ENCODE results near the gene CALD1.

CALD1 gene

DNA sequence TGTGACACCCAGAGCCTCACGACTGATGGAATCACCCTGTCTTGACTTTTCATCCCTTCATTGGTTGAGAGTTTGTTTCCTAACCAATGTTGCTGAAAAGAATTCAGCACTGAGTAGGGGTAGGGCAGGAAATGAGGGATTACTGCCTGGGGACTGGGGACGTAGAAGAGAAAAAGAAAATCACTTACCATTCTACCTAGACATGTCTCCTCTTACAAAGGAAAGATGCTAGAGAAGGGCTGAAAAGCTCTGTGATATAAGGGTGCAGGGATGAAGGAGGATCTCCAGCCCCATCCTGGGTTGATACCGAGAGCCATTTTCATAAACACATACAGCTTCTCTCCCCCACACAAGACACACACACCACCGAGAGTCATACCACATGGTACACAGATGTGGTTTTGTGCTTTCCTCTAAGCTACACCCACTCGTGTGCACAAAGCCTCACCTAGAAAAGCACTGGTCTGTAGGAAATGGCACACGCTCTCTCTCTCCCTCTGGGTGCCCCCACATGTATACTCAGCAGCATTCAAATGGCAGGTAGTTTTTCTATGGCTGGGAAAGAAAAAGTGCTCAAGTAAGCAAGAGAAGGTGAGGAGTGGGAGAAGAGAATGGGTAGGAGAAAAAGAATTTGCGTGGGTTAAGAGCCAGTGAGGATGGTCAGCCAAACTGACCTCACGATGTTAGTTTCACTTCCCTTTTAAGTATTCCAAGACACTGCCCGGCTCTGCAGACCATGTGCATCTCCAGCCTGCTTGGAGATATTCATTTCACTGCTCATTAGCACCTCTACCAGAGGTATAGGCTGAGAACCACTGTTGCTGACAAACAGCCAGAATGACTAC lies 85.8 kb downstream of the CALD1 start:
- DNase-seq (ENCODE audit: low read depth), result no peak

DNA sequence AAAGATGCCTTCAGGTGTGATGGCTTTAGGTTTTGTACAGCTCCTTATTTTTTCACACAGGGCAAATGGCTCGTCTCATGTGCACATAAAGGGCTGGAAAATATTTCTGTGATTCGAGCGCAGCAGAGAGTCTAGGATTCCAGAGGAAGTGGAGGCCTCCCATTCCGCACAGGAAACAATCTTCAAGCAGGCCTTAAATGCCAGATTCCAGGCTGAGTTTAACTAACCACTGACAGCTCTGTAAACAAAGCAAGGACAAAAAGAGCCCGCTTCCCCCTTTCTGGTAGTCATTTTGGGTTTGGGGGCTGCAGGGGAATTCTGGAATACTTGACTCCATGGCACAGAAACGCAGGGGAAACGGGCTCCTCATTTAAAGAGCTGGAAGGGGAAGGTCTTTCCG lies 87.2 kb downstream of the CALD1 start:
- DNase-seq (ENCODE audit: low read depth), result no peak

DNA sequence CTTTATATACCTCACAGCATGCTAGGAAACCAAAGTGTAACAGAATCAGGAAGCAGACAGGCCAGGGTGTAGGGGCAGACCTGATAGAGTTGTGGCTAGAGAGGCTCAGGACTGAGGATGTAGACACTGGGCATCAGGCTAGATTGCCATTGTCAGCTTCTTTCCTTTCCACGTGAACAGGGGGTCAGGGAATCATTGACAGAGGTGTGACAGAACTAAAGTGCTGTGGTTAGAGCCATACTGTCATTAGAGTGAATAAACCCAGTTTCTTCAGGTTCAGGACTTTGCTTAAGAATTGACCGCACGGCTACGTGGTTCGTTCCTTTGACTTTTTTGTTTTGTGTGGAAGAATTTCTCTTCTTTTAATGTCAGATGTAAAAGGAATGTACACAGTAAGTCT lies 90.7 kb downstream of the CALD1 start:
- DNase-seq (ENCODE audit: low read depth), result no peak

DNA sequence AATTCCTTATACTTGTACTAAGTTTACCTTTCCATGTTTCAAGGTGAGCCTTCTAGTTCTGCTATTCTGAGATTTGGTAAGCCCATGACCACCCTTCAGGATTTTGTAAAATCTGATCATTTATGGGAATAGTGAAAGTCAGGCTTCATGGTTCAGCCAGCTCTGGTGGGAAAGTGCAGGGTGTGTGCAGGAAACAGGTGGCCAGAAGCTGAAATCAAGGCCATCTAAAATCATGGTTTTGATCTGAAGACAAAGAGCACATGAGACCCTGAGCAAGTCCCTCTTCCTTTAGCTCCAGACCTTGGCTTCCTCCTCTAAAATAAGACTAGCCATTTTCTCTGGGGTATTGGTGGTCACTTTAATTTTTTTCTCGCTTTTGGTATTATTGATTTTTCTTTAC lies 91.3 kb downstream of the CALD1 start:
- DNase-seq (ENCODE audit: low read depth), result no peak

DNA sequence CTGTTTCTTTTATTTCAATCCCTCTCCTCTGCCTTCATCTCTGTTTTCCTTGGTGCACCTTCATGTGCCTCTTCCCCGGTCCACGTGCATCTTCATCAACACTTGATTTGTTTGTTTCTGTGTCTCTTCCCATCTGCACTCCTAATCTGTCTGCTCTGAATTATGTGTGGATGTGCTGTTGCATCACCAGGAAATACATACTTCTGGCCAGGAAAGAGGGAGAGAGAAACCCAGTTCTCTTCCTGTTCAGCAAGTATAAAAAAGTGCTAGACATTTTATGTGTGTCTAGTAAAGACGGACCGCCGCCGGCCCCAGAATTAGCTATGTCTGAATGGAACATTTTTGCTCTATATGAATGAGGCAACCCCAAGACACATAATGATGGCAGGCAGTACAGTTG lies 93.8 kb downstream of the CALD1 start:
- no peak for DNase-seq (ENCODE audit: low read depth)

DNA sequence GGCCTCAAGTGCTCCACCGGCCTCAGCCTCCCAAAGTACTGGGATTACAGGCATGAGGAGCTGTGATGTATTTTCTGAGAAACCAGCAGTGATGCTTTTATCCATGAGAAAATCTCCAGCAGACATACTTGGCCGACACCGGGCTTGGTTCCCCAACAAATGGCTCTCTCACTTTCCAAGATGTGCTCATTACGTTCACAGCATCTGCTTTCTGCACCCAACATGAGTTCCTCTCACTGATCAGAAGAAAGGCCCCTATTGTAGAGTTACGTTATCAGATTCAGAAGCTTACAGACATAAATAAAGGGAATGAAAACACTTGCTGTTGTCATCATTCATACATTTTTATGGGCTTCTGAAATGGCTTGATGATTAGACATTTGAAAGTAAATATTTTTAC lies 95.0 kb downstream of the CALD1 start:
- no peak for DNase-seq (ENCODE audit: low read depth)

DNA sequence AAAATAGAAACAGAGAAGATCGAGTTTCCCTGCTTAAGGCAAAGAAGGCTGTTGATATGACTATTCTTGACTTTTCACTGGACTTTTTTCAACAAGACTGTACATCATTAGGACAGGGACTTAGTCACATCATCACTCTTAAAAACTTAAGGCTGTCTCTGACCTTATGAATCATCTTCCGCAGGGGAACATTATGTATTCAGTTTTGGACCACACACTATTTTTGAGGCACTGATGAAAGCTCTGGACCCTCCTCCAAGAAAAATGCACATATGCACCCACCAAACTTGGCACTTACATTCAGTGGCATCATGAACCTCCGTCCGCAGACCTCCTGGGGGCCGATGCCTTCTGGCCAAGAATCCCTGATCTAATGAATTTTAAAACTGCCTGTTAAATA lies 96.4 kb downstream of the CALD1 start:
- DNase-seq (ENCODE audit: low read depth), result no peak

DNA sequence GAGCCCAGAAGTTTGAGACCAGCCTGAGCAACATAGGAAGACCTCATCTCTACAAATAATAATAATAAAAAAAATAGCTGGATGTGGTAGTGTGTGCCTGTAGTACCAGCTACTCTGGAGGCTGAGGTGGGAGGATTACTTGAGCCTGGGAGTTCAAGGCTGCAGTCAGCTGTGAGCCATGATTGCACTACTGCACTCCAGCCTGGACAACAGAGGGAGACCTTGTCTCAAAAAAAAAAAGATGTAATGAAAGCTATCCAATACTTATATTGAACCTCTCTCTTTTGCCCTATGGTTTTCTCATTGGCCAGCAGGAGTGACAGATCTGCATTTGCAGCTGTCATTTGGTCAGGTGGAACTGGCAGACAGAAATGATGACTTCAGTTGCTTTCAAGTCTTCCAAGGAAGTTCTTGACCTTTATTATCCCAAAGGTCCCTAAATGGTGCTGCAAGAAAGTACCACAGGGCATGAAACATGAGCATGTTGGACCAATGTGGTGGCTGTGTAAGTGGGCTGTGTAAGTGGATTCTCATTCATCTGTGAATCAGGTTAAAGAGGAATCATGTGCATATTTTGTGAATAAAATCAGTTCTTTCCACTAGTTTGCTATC lies 99.4 kb downstream of the CALD1 start:
- no peak for DNase-seq (ENCODE audit: low read depth)

DNA sequence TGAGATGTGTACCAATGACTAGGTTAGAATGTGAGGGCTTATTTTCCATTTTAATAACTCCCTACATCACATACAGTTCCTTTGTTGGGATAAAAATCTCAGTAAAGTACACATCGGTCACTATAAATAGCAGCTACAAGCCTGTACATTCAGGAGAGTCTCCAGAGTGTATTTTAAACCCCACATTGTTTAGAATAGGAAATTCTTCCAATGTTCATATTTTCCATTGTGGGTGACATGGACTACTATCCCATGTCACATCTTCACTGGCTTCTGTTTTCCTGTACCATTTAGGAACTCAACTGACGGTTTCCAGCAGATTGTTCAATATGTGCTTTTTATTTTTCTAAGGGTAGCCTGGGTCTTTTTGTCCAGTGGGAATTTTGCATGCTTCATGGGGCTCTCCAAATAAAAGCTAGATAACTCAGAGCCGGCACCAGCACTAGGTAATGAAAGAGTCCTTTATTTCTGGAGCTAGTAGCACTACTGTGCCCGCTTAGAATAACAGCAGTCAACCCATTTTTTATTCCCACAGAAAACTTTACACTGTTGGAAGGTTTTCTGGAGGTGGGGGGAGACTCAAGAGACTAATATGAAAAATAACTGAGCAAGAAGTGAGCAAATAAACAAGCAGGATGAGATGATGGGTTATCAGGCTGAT lies 100.5 kb downstream of the CALD1 start:
- no peak for DNase-seq (ENCODE audit: low read depth)

DNA sequence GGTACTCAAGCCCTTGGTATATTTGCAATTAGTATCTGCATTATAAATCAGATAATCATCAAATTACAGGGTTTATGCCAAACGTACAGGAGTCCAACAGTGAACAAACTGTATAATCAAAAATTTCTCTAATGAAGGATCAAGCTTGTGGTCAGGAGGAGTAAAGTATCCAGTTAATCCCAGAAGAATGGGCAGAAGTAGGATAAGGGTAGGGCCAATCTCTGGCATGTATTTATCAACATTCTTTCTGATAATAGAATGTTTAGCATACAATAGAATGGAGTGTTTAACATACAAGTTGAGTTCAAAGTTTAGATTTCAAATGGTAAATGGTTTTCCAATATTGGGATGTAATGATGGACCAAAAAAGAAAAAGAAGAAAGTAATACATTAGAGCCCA lies 103.0 kb downstream of the CALD1 start:
- DNase-seq (ENCODE audit: low read depth), result no peak

DNA sequence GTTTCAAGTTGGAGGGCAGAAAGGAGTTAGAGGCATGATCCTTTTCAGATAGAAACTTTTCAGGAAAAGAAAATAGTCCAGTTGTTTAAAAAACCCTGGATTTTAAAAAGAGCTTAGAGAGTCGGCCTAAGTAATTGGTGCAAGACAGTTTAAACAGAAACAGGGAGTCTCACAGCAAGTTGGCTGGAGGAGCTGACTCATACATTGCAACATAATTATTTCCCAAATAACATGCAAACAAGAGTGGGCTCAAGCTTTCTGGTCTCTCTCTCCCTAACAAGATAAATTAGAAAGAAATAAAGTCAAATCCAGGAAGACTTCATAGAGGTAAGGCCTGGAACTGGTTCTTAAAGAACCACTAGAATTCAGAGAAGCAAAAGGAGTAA lies 106.5 kb downstream of the CALD1 start:
- no peak for DNase-seq (ENCODE audit: low read depth)

DNA sequence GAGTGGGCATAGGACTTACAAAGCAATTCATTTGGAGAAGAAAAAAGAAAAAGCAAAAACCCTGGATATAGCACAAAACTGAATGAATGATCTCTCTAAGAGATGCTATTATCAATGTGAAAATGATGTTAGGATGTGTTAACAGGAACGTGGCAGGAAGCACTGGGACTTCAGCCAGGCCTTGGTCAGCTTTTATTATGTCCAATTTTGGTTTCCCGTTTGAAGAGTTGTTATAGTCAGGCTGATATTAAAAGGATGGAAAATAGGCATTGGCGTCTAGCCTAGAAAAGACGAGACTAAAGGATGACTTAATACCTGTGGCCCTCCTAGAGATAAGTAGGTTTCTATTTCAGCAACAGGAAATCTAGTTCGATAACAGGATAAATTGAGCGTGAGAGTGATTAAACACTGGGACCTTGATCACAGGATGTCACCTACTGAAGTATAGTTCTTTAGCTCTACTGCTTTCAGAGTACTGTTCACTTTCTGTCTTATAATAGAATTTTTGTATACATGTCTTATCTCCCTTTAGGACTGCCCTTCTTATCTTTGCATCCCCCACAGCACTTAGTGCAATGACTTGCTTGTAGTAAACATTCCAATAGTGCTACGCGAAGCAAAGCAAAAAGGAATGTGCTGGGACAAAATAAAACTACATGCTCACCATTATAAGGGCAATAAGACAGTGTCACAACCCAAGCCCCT lies 107.1 kb downstream of the CALD1 start:
- DNase-seq (ENCODE audit: low read depth), result no peak

DNA sequence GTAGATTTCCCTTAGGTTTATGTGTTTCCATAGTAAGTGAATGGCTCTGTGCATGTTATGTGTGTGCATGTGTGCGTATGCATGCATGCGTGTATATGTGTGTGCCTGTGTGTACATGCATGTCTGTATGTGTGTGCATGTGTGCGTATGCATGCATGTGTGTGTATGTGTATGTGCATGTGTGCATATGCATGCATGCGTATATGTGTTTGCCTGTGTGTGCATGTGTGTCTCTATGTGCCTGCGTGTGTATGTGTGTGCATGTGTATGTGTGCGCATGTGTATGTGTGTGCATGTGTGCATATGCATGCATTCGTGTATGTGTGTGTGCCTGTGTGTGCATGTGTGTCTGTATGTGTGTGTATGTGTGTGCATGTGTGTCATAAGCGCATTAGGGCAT lies 108.1 kb downstream of the CALD1 start:
- DNase-seq (ENCODE audit: low read depth), result no peak

DNA sequence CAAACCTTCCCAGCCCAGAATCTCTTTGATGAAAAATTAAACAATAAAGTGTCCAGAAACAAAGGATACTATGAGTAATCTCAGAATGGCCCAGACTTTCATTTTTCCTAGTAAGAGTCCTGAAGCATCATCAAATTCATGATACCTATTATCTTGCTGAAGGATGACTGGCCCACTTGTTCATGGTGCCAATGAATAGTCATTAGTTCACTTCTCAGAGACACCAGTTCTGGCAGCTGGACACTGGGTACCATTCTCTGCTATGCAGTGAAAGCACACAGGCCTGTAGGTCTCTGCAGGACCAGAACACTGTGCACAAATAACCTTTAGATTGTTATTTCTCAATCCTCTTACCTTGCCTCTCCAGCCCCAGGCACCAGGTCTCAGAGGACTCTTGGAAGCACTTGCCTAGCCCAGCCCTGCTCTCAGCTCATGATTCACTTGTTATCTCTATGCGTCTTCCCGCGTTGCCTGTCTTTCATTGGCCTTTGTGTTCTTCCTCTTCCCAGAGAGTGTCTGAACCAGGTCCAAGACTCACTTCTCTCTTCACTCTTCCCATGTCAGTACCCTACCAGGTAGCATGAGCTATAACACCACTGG lies 108.8 kb downstream of the CALD1 start:
- no peak for DNase-seq (ENCODE audit: low read depth)

DNA sequence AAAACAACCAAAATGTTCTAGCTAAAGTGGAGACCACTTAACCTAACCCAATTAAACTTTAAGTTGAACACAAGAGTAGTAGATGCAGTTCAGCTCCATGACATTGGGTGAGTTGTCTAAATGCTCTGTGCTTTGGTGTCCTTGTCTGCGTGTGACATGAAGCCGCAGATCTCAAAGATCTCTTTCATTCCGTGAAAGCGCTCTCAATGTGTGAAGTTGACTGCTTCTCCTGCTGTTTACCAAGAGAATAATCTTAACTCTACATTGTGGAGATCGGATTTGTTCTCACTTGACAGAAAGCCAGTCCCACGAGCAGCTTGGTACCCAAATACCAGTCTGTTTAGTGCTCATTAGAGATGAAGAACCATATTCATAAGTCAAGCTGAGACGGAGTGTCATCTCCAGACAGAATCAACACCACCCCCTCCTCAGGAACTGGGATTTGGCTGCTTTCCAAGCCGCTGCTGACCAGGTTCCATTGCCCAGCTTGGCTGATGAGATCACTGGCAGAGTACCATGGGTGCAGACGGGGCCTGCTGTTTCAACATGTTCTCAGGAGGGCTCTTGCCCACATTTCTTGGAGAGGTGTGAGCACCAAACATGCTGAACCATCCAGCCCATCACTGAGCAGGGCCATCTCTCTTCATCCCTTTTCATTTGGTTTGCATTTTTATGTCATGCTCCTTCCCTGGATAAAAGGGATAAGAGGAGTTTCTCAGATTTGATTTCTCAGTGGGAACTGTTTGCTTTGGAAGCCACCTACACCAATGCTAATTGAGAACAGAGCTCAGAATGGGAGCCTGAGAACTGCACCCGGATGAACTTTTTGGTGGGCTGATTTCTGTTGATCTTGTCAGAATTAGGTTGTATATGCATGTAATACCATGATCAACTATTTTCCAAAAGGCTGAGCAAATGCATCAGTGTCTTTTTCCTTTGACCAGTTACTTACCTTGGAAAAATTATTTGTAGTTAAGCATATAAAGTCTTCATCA lies 111.1 kb downstream of the CALD1 start:
- no peak for DNase-seq (ENCODE audit: low read depth)

DNA sequence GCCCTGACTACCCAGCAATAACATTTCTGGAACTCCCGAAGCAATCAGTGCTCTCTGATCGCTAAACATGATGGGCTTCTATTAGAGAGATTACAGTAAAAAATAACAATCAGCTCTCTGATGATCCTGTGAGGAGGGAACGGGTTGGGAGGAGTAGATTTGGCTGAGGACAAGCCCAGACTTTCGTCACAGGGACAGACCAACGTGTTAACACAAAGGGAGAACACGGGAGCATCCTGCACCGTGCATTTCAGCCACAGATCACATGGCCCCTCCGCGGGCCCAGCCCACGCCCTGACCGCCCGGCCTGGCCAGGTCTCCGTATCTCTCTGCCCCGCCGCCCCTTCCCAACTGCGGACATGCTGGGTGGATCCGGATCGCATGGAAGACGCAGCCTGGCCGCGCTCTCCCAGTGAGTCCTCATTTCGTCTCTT lies 111.8 kb downstream of the CALD1 start:
- DNase-seq (ENCODE audit: low read depth), result no peak

DNA sequence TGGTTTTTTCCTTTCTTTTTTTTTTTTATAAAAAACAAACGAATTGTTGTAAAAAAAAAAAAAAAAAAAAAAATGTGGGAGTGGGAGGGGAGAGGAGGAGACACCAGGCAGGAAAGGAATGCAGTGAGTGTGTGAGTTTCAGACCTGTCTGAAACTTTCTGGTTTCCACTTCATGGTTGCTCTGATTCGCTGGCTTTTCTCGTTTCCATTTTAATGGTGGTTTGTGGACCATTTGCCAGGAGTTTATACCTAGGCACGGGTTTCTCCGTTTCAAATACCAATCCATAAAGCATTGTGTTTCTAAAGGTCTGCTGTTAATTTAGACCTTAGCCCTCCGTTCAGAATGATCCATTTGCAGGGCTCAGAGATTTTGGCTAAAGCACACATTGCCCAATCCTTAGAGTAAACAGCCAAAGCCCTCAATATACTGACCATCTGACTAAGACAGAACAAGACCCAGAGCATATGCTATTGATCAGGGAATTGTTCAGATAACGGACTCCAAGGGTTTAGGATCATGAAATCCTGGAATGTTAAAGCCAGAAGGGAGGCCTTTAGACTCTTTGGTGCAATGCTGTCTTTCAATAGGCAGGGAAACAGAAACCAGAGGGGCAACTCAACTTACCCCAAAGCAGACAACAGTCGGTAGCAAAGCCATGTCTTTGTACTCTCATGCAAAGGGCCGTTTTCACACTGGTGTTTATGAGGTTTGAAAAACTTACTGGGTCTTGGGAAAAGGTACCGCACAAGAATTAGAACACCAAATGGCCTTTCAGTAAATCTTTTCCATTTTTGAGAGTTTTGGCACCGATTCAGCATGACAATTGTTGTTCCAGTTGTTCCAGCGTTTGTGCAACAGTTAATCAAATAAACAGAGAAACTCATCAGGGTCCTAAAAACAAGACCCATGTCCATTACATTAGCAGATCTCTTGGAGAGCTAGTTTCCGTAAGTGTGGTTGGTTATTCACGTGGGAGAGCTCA lies 112.6 kb downstream of the CALD1 start:
- no peak for DNase-seq (ENCODE audit: low read depth)

DNA sequence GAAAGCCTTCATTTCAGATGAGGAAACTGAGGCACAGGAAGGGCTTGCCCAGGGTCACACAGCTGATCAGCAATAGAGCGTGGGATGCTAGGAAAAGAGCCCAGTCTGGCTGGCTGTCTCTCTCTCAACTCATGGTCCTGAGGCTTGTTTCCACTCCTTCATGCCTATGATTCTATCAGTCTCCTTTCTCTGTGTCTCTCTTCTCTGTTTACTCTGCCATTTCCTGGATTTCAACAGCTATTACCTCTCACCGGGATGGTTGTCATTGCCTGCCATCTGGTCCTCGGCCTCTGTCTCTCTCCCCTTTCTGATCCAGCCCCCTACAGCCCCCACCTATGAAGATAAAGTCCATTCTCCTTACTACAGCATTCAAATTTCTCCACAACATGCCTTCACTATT lies 113.5 kb downstream of the CALD1 start:
- DNase-seq (ENCODE audit: low read depth), result no peak

DNA sequence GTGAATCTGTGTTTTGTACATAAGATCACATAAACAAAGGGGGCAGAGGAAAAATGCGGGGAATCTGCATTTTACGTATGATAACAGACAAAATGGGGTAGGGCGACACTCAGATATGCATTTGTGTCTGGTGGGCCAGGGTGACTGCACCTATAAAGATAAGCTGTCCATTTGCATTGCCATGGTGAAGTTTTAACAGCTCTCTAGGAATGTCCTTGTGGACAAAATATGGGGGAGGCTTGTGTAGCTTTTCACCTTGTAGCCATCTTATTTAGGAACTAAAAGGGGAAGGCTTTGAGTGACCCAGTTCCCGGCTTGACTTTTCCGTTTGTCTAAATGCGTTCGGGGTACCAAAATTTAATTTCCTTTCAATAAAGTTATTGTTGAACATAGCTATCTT lies 114.5 kb downstream of the CALD1 start:
- no peak for DNase-seq (ENCODE audit: low read depth)

DNA sequence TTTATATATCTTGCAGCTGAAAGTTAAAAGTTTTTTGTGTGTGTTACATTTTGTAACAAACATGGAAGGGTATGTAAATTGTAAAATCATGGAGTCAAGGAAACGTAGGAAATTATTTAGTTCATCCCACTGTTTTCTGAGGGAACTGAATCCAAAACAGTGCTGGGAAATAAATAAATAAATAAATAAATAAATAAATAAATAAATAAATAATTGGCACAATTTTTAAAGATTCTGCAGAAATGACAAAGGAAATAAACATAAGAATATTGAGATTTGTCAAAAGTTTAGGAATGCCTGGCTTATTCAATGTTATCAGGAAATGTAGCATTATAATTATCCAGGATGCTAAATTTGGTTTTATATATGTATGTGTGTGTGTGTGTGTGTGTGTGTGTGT lies 115.5 kb downstream of the CALD1 start:
- no peak for DNase-seq (ENCODE audit: low read depth)

All from activated T-cell treated with anti-CD3 and anti-CD28 coated beads for 1 hour (primary cell).